Measurements from ENCODE around the gene ARHGDIG.

The ARHGDIG gene

GRCh38 chr16:306911-307370 is 26.6 kb downstream of the ARHGDIG start:
- H3K9me3 ChIP-seq (ENCODE audit: insufficient read depth, low read length), result no peaks in the 10 kb centered on the region
- no peak overlapping the region for H3K4me3 ChIP-seq (ENCODE audit: insufficient read length, low read depth)
- H3K9ac ChIP-seq (ENCODE audit: insufficient read length, low read depth), result no peak overlapping the region
- peaks cover 8% of the 10 kb centered on the region for H3K4me1 ChIP-seq (ENCODE audit: insufficient read depth, insufficient read length)
- H3K36me3 ChIP-seq (ENCODE audit: insufficient read depth, insufficient read length, low read length), result peaks cover 78% of the 10 kb centered on the region
- no peaks in the 10 kb centered on the region for H3K27me3 ChIP-seq (ENCODE audit: insufficient read depth, insufficient read length)
- TF ChIP-seq YY1 (IDR thresholded peaks at IDR 0.05; ENCODE audit: insufficient read depth, insufficient read length) (no peak), SUZ12 (IDR thresholded peaks at IDR 0.05; ENCODE audit: extremely low read depth, insufficient read depth, insufficient read length) (no peak), ZNF274 (IDR thresholded peaks at IDR 0.05; ENCODE audit: low read depth, low read length) (no peak)
- DNase-seq (ENCODE audit: low read depth, low spot score), result no peak

- peaks cover 78% of the 10 kb centered on the region for H3K36me3 ChIP-seq (ENCODE audit: insufficient read depth, insufficient read length, low read length)
- H3K9ac ChIP-seq (ENCODE audit: insufficient read length, low read depth), result no peak overlapping the region
These were observed 27.4 kb downstream of the ARHGDIG start for GRCh38 chr16:307691-308312.

DNA sequence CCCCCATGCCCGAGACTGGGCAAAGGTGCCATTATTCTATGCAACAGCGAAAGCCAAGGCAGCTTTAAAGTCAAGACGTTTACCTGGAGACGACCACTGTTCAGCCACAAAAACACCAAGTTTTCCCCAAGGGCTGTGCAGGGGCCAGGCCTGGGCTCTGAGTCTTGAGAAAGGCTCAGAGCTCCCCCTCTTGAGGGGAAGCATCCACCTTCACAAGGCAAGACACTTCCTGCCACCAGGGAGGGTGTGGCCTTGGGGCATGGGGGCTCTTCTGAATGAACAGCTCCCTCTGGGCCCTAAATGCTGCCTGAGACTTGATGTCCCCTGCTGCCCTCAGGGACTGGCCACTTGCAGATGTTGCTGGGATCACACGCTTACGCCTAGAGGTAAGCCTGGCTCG is 29.1 kb downstream of the ARHGDIG start:
- peak overlapping the region; percentile 43 for H3K9ac ChIP-seq (ENCODE audit: insufficient read length, low read depth)
- no peak for DNase-seq (ENCODE audit: low read depth, low spot score)
- peaks cover 80% of the 10 kb centered on the region for H3K36me3 ChIP-seq (ENCODE audit: insufficient read depth, insufficient read length, low read length)
- no peaks in the 10 kb centered on the region for H3K27me3 ChIP-seq (ENCODE audit: insufficient read depth, insufficient read length)
- no peaks in the 10 kb centered on the region for H3K9me3 ChIP-seq (ENCODE audit: insufficient read depth, low read length)
- TF ChIP-seq YY1 (IDR thresholded peaks at IDR 0.05; ENCODE audit: insufficient read depth, insufficient read length), result no peak
- no peak for TF ChIP-seq ZNF274 (IDR thresholded peaks at IDR 0.05; ENCODE audit: low read depth, low read length)
- no peak for TF ChIP-seq SUZ12 (IDR thresholded peaks at IDR 0.05; ENCODE audit: extremely low read depth, insufficient read depth, insufficient read length)
- peaks cover 8% of the 10 kb centered on the region for H3K4me1 ChIP-seq (ENCODE audit: insufficient read depth, insufficient read length)
- no peak overlapping the region for H3K4me3 ChIP-seq (ENCODE audit: insufficient read length, low read depth)

More at GRCh38 chr16:307691-308312, 27.4 kb downstream of the ARHGDIG start:
- no peaks in the 10 kb centered on the region for H3K9me3 ChIP-seq (ENCODE audit: insufficient read depth, low read length)
- no peak for DNase-seq (ENCODE audit: low read depth, low spot score)
- H3K4me3 ChIP-seq (ENCODE audit: insufficient read length, low read depth), result no peak overlapping the region
- no peak for TF ChIP-seq ZNF274 (IDR thresholded peaks at IDR 0.05; ENCODE audit: low read depth, low read length)
- TF ChIP-seq SUZ12 (IDR thresholded peaks at IDR 0.05; ENCODE audit: extremely low read depth, insufficient read depth, insufficient read length), result no peak
- TF ChIP-seq YY1 (IDR thresholded peaks at IDR 0.05; ENCODE audit: insufficient read depth, insufficient read length), result no peak
- H3K27me3 ChIP-seq (ENCODE audit: insufficient read depth, insufficient read length), result no peaks in the 10 kb centered on the region
- H3K4me1 ChIP-seq (ENCODE audit: insufficient read depth, insufficient read length), result peaks cover 8% of the 10 kb centered on the region

- DNase-seq (ENCODE audit: low read depth, low spot score), result no peak
- no peak for TF ChIP-seq YY1 (IDR thresholded peaks at IDR 0.05; ENCODE audit: insufficient read depth, insufficient read length)
- no peak for TF ChIP-seq SUZ12 (IDR thresholded peaks at IDR 0.05; ENCODE audit: extremely low read depth, insufficient read depth, insufficient read length)
- no peak for TF ChIP-seq ZNF274 (IDR thresholded peaks at IDR 0.05; ENCODE audit: low read depth, low read length)
- Histone ChIP-seq H3K4me1 (ENCODE audit: insufficient read depth, insufficient read length) (peaks cover 9% of the 10 kb centered on the region), H3K9me3 (ENCODE audit: insufficient read depth, low read length) (no peaks in the 10 kb centered on the region), H3K27me3 (ENCODE audit: insufficient read depth, insufficient read length) (no peaks in the 10 kb centered on the region), H3K36me3 (ENCODE audit: insufficient read depth, insufficient read length, low read length) (peaks cover 75% of the 10 kb centered on the region), H3K9ac (ENCODE audit: insufficient read length, low read depth) (no peak overlapping the region), H3K4me3 (ENCODE audit: insufficient read length, low read depth) (no peak overlapping the region)
These were observed 31.3 kb downstream of the ARHGDIG start for GRCh38 chr16:311725-312124.

DNA sequence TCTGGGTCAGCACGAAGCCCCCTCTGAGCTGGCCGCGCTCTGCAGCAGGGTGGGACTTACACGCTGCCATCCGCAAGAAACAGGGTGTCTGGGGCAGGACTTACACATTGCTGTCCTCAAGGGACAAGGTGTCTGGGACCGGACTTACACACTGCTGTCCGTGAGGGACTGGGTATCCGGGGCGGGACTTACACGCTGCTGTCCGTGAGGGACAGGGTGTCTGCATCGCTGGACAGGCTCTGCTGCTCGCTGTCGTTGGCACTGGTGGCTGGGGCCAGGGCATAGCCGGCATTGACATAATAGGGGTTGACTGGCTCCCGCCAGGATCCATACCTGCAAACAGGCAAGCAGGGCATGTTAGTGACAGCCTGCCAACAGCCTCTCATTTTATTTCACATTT is 34.0 kb downstream of the ARHGDIG start:
- no peak for DNase-seq (ENCODE audit: low read depth, low spot score)
- Histone ChIP-seq H3K9me3 (ENCODE audit: insufficient read depth, low read length) (no peaks in the 10 kb centered on the region), H3K27me3 (ENCODE audit: insufficient read depth, insufficient read length) (no peaks in the 10 kb centered on the region), H3K4me3 (ENCODE audit: insufficient read length, low read depth) (no peak overlapping the region), H3K36me3 (ENCODE audit: insufficient read depth, insufficient read length, low read length) (peaks cover 73% of the 10 kb centered on the region), H3K9ac (ENCODE audit: insufficient read length, low read depth) (no peak overlapping the region), H3K4me1 (ENCODE audit: insufficient read depth, insufficient read length) (peaks cover 24% of the 10 kb centered on the region)
- no peak for TF ChIP-seq ZNF274 (IDR thresholded peaks at IDR 0.05; ENCODE audit: low read depth, low read length)
- no peak for TF ChIP-seq YY1 (IDR thresholded peaks at IDR 0.05; ENCODE audit: insufficient read depth, insufficient read length)
- no peak for TF ChIP-seq SUZ12 (IDR thresholded peaks at IDR 0.05; ENCODE audit: extremely low read depth, insufficient read depth, insufficient read length)

DNA sequence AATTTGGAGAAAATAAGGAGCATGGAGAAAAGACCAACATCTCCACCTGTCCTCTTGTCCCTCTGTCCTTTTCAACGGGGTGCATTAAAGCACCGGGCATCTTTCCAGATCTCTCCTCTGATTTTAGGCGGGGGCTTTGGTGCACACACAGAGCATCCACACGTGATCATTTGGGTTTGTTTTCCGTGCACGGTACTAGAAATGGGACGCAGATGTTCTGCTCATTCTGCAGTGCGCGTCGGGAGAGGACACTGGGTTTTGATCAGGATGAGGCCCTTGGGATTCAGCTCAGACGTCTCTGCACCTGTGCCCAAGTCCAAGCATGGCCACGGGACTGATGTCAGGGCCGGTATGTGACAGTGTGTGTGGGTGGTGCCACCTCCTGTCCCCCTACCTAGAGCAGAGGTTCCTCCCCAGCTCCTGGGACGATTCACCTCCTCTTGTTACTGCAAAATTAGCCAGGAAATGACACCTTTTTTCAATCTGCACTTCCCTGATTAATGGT is 34.5 kb downstream of the ARHGDIG start:
- TF ChIP-seq ZNF274 (IDR thresholded peaks at IDR 0.05; ENCODE audit: low read depth, low read length), result no peak
- no peak for TF ChIP-seq YY1 (IDR thresholded peaks at IDR 0.05; ENCODE audit: insufficient read depth, insufficient read length)
- TF ChIP-seq SUZ12 (IDR thresholded peaks at IDR 0.05; ENCODE audit: extremely low read depth, insufficient read depth, insufficient read length), result no peak
- peaks cover 73% of the 10 kb centered on the region for H3K36me3 ChIP-seq (ENCODE audit: insufficient read depth, insufficient read length, low read length)
- peaks cover 22% of the 10 kb centered on the region for H3K4me1 ChIP-seq (ENCODE audit: insufficient read depth, insufficient read length)
- no peaks in the 10 kb centered on the region for H3K27me3 ChIP-seq (ENCODE audit: insufficient read depth, insufficient read length)
- no peak for DNase-seq (ENCODE audit: low read depth, low spot score)
- no peak overlapping the region for H3K4me3 ChIP-seq (ENCODE audit: insufficient read length, low read depth)
- no peak overlapping the region for H3K9ac ChIP-seq (ENCODE audit: insufficient read length, low read depth)
- H3K9me3 ChIP-seq (ENCODE audit: insufficient read depth, low read length), result no peaks in the 10 kb centered on the region

DNA sequence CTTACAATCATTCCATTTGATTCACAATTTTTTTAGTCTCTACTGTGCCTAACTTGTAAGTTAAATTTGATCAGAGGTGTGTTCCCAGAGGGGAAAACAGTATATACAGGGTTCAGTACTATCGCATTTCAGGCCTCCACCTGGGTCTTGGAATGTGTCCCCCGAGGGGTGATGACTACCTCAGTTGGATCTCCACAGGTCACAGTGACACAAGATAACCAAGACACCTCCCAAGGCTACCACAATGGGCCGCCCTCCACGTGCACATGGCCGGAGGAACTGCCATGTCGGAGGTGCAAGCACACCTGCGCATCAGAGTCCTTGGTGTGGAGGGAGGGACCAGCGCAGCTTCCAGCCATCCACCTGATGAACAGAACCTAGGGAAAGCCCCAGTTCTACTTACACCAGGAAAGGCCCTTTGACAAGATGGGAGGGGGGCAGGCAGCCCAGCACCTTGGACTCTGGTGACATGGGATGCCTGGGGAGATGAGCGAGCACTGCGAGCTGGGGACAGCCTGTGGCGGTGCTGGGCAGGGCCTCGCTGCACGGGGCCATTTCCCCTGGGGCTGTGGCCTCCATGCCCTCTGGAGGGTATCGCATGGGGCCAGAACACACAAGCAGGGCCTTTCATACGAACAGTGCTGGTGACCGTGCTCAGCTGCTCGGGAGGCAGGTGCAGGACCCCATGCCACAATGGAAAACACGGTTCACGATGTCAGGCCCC is 36.5 kb downstream of the ARHGDIG start:
- H3K36me3 ChIP-seq (ENCODE audit: insufficient read depth, insufficient read length, low read length), result peaks cover 70% of the 10 kb centered on the region
- no peaks in the 10 kb centered on the region for H3K9me3 ChIP-seq (ENCODE audit: insufficient read depth, low read length)
- no peak overlapping the region for H3K4me3 ChIP-seq (ENCODE audit: insufficient read length, low read depth)
- no peaks in the 10 kb centered on the region for H3K27me3 ChIP-seq (ENCODE audit: insufficient read depth, insufficient read length)
- H3K4me1 ChIP-seq (ENCODE audit: insufficient read depth, insufficient read length), result peaks cover 21% of the 10 kb centered on the region
- no peak for DNase-seq (ENCODE audit: low read depth, low spot score)
- no peak overlapping the region for H3K9ac ChIP-seq (ENCODE audit: insufficient read length, low read depth)
- TF ChIP-seq ZNF274 (IDR thresholded peaks at IDR 0.05; ENCODE audit: low read depth, low read length) (no peak), YY1 (IDR thresholded peaks at IDR 0.05; ENCODE audit: insufficient read depth, insufficient read length) (no peak), SUZ12 (IDR thresholded peaks at IDR 0.05; ENCODE audit: extremely low read depth, insufficient read depth, insufficient read length) (no peak)
